GM23338 (cell line): ENCODE results near the gene LRRN4.

Experiments used
- CTCF ChIP-seq, 2 experiments: fragments of 200-600 bp in 1 of 2; sonication (generic) in 1 of 2; conservative IDR thresholded peaks; 2 replicates each; pipeline versions ENCODE4 v1.5.1 to v1.6.1; 2016 to 2017; ENCODE audit warnings: antibody characterized with exemption in 2 of 2, low read depth in 2 of 2, mild to moderate bottlenecking in 2 of 2, moderate library complexity in 1 of 2
- EZH2phosphoT487 ChIP-seq: fragments of 200-600 bp; sonication (generic); IDR thresholded peaks from one replicate; pipeline ENCODE4 v1.8.1; 2018; ENCODE audit warnings: antibody characterized with exemption; ENCODE audit not compliant: unreplicated experiment

GRCh38 chr20:6037082-6037481 is 16.8 kb downstream of the LRRN4 start:
- TF ChIP-seq EZH2phosphoT487 (no peak), CTCF (conservative IDR thresholded peaks at IDR 0.05; ENCODE audit: low read depth in 2 of 2) (no peak)
